K562 (cell line): Measurements from ENCODE around the gene ARHGAP26. TPM values are rescaled to one million over a fixed set of nuclear protein-coding genes. Genes with fewer than 3 reads are reported as not detected.

Experiments used
- CBFA2T3 ChIP-seq: fragments of 450-650 bp; IDR thresholded peaks from 2 replicates; pipeline ENCODE4 v1.6.1; 2017
- CBFB ChIP-seq: sonication (generic); formaldehyde crosslinking; IDR thresholded peaks from 2 replicates; pipeline ENCODE4 v1.4.0; 2020; ENCODE audit warnings: mild to moderate bottlenecking, missing genetic modification reagents
- CCAR2 ChIP-seq: fragments of 200-400 bp; formaldehyde crosslinking; IDR thresholded peaks from 2 replicates; pipeline ENCODE4 v1.6.1; 2017; ENCODE audit warnings: mild to moderate bottlenecking, low read depth, low read length
- DPF2 ChIP-seq: fragments of 450-650 bp; IDR thresholded peaks from 2 replicates; pipeline ENCODE4 v1.6.1; 2016
- ELF1 ChIP-seq: fragments of 200-800 bp; sonication (Bioruptor generic); IDR thresholded peaks from 2 replicates; pipeline ENCODE4 v1.6.1; 2016; ENCODE audit warnings: missing genetic modification characterization, missing compliant biosample characterization
- HDAC8 ChIP-seq: fragments of 450-650 bp; IDR thresholded peaks from 2 replicates; pipeline ENCODE4 v1.6.1; 2016; ENCODE audit warnings: mild to moderate bottlenecking, missing genetic modification characterization, moderate library complexity, missing compliant biosample characterization
- LARP7 ChIP-seq: fragments of 450-650 bp; IDR thresholded peaks from 2 replicates; pipeline ENCODE4 v1.6.1; 2016
- NRF1 ChIP-seq, 2 experiments: fragments of 450-650 bp; IDR thresholded peaks in 1 of 2; conservative IDR thresholded peaks in 1 of 2; 2 replicates each; pipeline ENCODE4 v1.6.1; 2014; ENCODE audit warnings: mild to moderate bottlenecking in 2 of 2
- SRSF3 ChIP-seq: fragments of 200-400 bp; formaldehyde crosslinking; IDR thresholded peaks from 2 replicates; pipeline ENCODE4 v1.6.1; 2016; ENCODE audit warnings: mild to moderate bottlenecking, low read length, moderate library complexity; ENCODE audit not compliant: insufficient read depth
- ZNF3 ChIP-seq: fragments of 250-450 bp; sonication (Bioruptor Pico); IDR thresholded peaks from 2 replicates; pipeline ENCODE4 v1.5.0; 2021; ENCODE audit warnings: mild to moderate bottlenecking, moderate library complexity
- polyA plus RNA-seq, 8 experiments: library from polyadenylated mRNA; depleted of rRNA in 4 of 8; stranded (reverse) in 5 of 8; unstranded in 3 of 8; fragments of >200 nt; fragmentation: Nextera tagmentation in 2 of 8; fragmentation: Illumina TruSeq in 1 of 8; extraction: Ambion mirVana in 2 of 8; extraction: Trizol in 1 of 8; gene quantifications; 2 replicates each; pipeline versions ENCODE4 v1.2.1 to v1.2.3, GENCODE V29; 2011 to 2014; ENCODE audit warnings: inconsistent platforms in 1 of 8, missing spikeins in 1 of 8
- total RNA-seq, 7 experiments: library from RNA; depleted of rRNA in 6 of 7; stranded (reverse); fragments of >200 nt in 6 of 7; fragmentation: Illumina TruSeq in 2 of 7; extraction: Trizol in 2 of 7; gene quantifications; 2 replicates each; pipeline versions ENCODE4 v1.2.1 to v1.2.3, GENCODE V29; 2011 to 2021; ENCODE audit warnings: low replicate concordance in 1 of 7
- TF ChIP-seq, protein P1 (sequence below): fragments of 250-450 bp; sonication (Bioruptor Pico); IDR thresholded peaks from 2 replicates; pipeline ENCODE4 v1.4.0; 2020
- TF ChIP-seq, protein P2 (sequence below): sonication (generic); formaldehyde crosslinking; IDR thresholded peaks from 2 replicates; pipeline ENCODE4 v1.8.0; 2022; ENCODE audit warnings: mild to moderate bottlenecking, missing genetic modification reagents

The ARHGAP26 gene
- total and polyA plus RNA-seq, 9 of the 15 experiments (the other 6 are each of a cell fraction or from before 2014, with no cell fraction given), result 0.13 to 1.1 (median 0.55) TPM

- TF ChIP-seq, protein P1, sequence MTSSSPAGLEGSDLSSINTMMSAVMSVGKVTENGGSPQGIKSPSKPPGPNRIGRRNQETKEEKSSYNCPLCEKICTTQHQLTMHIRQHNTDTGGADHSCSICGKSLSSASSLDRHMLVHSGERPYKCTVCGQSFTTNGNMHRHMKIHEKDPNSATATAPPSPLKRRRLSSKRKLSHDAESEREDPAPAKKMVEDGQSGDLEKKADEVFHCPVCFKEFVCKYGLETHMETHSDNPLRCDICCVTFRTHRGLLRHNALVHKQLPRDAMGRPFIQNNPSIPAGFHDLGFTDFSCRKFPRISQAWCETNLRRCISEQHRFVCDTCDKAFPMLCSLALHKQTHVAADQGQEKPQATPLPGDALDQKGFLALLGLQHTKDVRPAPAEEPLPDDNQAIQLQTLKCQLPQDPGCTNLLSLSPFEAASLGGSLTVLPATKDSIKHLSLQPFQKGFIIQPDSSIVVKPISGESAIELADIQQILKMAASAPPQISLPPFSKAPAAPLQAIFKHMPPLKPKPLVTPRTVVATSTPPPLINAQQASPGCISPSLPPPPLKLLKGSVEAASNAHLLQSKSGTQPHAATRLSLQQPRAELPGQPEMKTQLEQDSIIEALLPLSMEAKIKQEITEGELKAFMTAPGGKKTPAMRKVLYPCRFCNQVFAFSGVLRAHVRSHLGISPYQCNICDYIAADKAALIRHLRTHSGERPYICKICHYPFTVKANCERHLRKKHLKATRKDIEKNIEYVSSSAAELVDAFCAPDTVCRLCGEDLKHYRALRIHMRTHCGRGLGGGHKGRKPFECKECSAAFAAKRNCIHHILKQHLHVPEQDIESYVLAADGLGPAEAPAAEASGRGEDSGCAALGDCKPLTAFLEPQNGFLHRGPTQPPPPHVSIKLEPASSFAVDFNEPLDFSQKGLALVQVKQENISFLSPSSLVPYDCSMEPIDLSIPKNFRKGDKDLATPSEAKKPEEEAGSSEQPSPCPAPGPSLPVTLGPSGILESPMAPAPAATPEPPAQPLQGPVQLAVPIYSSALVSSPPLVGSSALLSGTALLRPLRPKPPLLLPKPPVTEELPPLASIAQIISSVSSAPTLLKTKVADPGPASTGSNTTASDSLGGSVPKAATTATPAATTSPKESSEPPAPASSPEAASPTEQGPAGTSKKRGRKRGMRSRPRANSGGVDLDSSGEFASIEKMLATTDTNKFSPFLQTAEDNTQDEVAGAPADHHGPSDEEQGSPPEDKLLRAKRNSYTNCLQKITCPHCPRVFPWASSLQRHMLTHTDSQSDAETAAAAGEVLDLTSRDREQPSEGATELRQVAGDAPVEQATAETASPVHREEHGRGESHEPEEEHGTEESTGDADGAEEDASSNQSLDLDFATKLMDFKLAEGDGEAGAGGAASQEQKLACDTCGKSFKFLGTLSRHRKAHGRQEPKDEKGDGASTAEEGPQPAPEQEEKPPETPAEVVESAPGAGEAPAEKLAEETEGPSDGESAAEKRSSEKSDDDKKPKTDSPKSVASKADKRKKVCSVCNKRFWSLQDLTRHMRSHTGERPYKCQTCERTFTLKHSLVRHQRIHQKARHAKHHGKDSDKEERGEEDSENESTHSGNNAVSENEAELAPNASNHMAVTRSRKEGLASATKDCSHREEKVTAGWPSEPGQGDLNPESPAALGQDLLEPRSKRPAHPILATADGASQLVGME (CRISPR knock-in tag), result no peak
- TF ChIP-seq SRSF3, result no peak
- no peak for TF ChIP-seq ZNF3 (CRISPR knock-in tag)
- no peak for TF ChIP-seq CBFB
- TF ChIP-seq CBFA2T3, result no peak
- TF ChIP-seq NRF1 (conservative IDR thresholded peaks at IDR 0.05 in 1 of 2, IDR thresholded peaks at IDR 0.05 in 1 of 2), result no peak
- TF ChIP-seq CCAR2, result no peak
- TF ChIP-seq ELF1 (tag), result no peak
- no peak for TF ChIP-seq LARP7
- TF ChIP-seq DPF2, result no peak
- TF ChIP-seq, protein P2, sequence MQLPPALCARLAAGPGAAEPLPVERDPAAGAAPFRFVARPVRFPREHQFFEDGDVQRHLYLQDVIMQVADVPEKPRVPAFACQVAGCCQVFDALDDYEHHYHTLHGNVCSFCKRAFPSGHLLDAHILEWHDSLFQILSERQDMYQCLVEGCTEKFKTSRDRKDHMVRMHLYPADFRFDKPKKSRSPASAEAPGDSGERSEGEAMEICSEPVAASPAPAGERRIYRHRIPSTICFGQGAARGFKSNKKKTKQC (CRISPR knock-in tag), result no peak
- no peak for TF ChIP-seq HDAC8 (tag)
- TF ChIP-seq, all 486 proteins: peak for 0
Observed at GRCh38 chr5:142861011-142861410, 90.8 kb downstream of the ARHGAP26 start (continued).
